GM19328 (cell line): Measurements from ENCODE around the gene VASH1.

Experiments
- ATAC-seq: cut with Tn5 transposase; IDR thresholded peaks from one replicate; pipeline ENCODE4 v1.9.1; 2021; ENCODE audit warnings: mild to moderate bottlenecking, moderate library complexity; ENCODE audit not compliant: unreplicated experiment

The VASH1 gene

GRCh38 chr14:76770521-76771436 is 9.5 kb downstream of the VASH1 start:
- no peak for ATAC-seq

- ATAC-seq: no peak
Observed at GRCh38 chr14:76771437-76771980, 10.2 kb downstream of the VASH1 start.

GRCh38 chr14:76772300-76773187 is 11.3 kb downstream of the VASH1 start:
- no peak for ATAC-seq

- ATAC-seq: no peak
Observed at GRCh38 chr14:76773188-76773885, 12.1 kb downstream of the VASH1 start.

- no peak for ATAC-seq
Observed at GRCh38 chr14:76773956-76774820, 12.9 kb downstream of the VASH1 start.

- ATAC-seq: no peak
Observed at GRCh38 chr14:76774821-76775694, 13.8 kb downstream of the VASH1 start.

- no peak for ATAC-seq
Observed at GRCh38 chr14:76775695-76776427, 14.6 kb downstream of the VASH1 start.

- no peak for ATAC-seq
Observed at GRCh38 chr14:76776428-76777251, 15.4 kb downstream of the VASH1 start.

- no peak for ATAC-seq
Observed at GRCh38 chr14:76777721-76778120, 16.5 kb downstream of the VASH1 start.

GRCh38 chr14:76778546-76779215 is 17.4 kb downstream of the VASH1 start:
- no peak for ATAC-seq

- no peak for ATAC-seq
Observed at GRCh38 chr14:76779221-76780057, 18.2 kb downstream of the VASH1 start.

GRCh38 chr14:76780058-76780345 is 18.7 kb downstream of the VASH1 start:
- no peak for ATAC-seq

- ATAC-seq: no peak
Observed at GRCh38 chr14:76780360-76780759, 19.1 kb downstream of the VASH1 start.

- ATAC-seq: no peak
Observed at GRCh38 chr14:76780875-76781647, 19.8 kb downstream of the VASH1 start.

- no peak for ATAC-seq
Observed at GRCh38 chr14:76781648-76782051, 20.4 kb downstream of the VASH1 start.
